RWPE2 (cell line): ENCODE data around the gene CHD2.

Experiments used
- ATAC-seq: fragments of 200-7000 bp; cut with Tn5 transposase; 3 replicates; pipeline ENCODE4 v1.9.1; 2021; ENCODE audit warnings: low read depth
- DNase-seq: peaks from one replicate; pipeline ENCODE4 v3.0.0-alpha.2; 2020; ENCODE audit warnings: low spot score
- H3K27ac ChIP-seq: fragments of 450-650 bp; 2 replicates; pipeline ENCODE4 v1.5.1; 2017; ENCODE audit warnings: mild to moderate bottlenecking; ENCODE audit not compliant: poor library complexity, severe bottlenecking
- H3K27me3 ChIP-seq: fragments of 250-450 bp; sonication (Bioruptor Pico); 2 replicates; pipeline ENCODE4 v1.5.1; 2021; ENCODE audit warnings: mild to moderate bottlenecking, moderate library complexity; ENCODE audit not compliant: insufficient read depth, poor library complexity, severe bottlenecking
- H3K36me3 ChIP-seq: fragments of 250-450 bp; sonication (Bioruptor Pico); 2 replicates; pipeline ENCODE4 v1.5.1; 2020; ENCODE audit warnings: low read depth, mild to moderate bottlenecking, moderate library complexity
- H3K4me1 ChIP-seq: fragments of 250-450 bp; sonication (Bioruptor Pico); 2 replicates; pipeline ENCODE4 v1.5.1; 2021; ENCODE audit warnings: mild to moderate bottlenecking, moderate library complexity; ENCODE audit not compliant: insufficient read depth, poor library complexity, severe bottlenecking
- H3K4me3 ChIP-seq: fragments of 250-450 bp; sonication (Bioruptor Pico); 2 replicates; pipeline ENCODE4 v1.5.1; 2021; ENCODE audit warnings: mild to moderate bottlenecking, moderate library complexity; ENCODE audit not compliant: severe bottlenecking
- H3K9me3 ChIP-seq: fragments of 250-450 bp; sonication (Bioruptor Pico); 2 replicates; pipeline ENCODE4 v1.5.1; 2021; ENCODE audit warnings: mild to moderate bottlenecking, moderate library complexity; ENCODE audit not compliant: severe bottlenecking
- CTCF ChIP-seq: fragments of 450-650 bp; IDR thresholded peaks from one replicate; pipeline ENCODE4 v1.5.1; 2017; ENCODE audit warnings: mild to moderate bottlenecking, moderate library complexity; ENCODE audit not compliant: poor library complexity, severe bottlenecking

Gene CHD2

DNA sequence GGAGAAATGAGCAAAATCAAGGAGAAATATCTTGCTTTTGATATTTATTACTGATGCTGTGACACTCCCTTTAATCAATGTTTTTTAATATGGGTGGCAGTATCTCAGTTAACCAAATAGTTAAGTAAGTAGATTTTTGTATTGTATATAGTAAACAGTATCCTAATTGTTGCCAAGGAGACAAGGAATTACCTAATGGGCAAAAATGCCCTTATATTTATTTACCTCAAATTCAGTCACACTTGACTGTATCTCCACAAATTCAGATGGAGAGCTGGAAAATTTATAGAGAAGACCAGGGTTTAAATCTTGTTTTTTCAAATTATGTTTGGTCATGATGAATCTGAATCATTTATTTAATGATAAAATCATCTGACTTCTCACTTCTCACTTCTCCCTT is 3.6 kb upstream of the CHD2 start:
- H3K4me3 ChIP-seq = no peak overlapping the region
- no peaks in the 10 kb centered on the region for H3K9me3 ChIP-seq
- TF ChIP-seq CTCF = no peak
- no peak for DNase-seq
- no peaks in the 10 kb centered on the region for H3K27me3 ChIP-seq
- no peak for ATAC-seq
- peaks cover 19% of the 10 kb centered on the region for H3K4me1 ChIP-seq
- H3K27ac ChIP-seq = peak overlapping the region; percentile 91
- H3K36me3 ChIP-seq = peaks cover 91% of the 10 kb centered on the region

GRCh38 chr15:92897620-92898019 is 2.5 kb upstream of the CHD2 start:
- TF ChIP-seq CTCF = no peak
- DNase-seq = no peak
- Histone ChIP-seq H3K27me3 (no peaks in the 10 kb centered on the region), H3K9me3 (no peaks in the 10 kb centered on the region), H3K27ac (peak overlapping the region; percentile 91), H3K4me1 (peaks cover 19% of the 10 kb centered on the region), H3K4me3 (no peak overlapping the region), H3K36me3 (peaks cover 91% of the 10 kb centered on the region)
- ATAC-seq = no peak

- H3K4me1 ChIP-seq = peaks cover 19% of the 10 kb centered on the region
- DNase-seq = no peak
- no peaks in the 10 kb centered on the region for H3K27me3 ChIP-seq
- peak overlapping the region; percentile 91 for H3K27ac ChIP-seq
- no peak overlapping the region for H3K4me3 ChIP-seq
- ATAC-seq = no peak
- TF ChIP-seq CTCF = no peak
- H3K9me3 ChIP-seq = no peaks in the 10 kb centered on the region
- peaks cover 89% of the 10 kb centered on the region for H3K36me3 ChIP-seq
Measured at GRCh38 chr15:92898988-92899582, 1.0 kb upstream of the CHD2 start.

- no peaks in the 10 kb centered on the region for H3K27me3 ChIP-seq
- ATAC-seq (no peak), DNase-seq (no peak)
- TF ChIP-seq CTCF = peak; percentile 79
- no peaks in the 10 kb centered on the region for H3K9me3 ChIP-seq
- peaks cover 84% of the 10 kb centered on the region for H3K36me3 ChIP-seq
- peak overlapping the region; percentile 91 for H3K27ac ChIP-seq
- peaks cover 19% of the 10 kb centered on the region for H3K4me1 ChIP-seq
- H3K4me3 ChIP-seq = peak overlapping the region; percentile 73
Measured at GRCh38 chr15:92899601-92899947, 550 bp upstream of the CHD2 start.

- DNase-seq (no peak), ATAC-seq (no peak)
- Histone ChIP-seq H3K27me3 (no peaks in the 10 kb centered on the region), H3K9me3 (no peaks in the 10 kb centered on the region), H3K4me3 (peak overlapping the region; percentile 73), H3K36me3 (peaks cover 84% of the 10 kb centered on the region), H3K27ac (peak overlapping the region; percentile 91), H3K4me1 (peaks cover 22% of the 10 kb centered on the region)
- no peak for TF ChIP-seq CTCF
Measured at GRCh38 chr15:92900731-92901071, 577 bp downstream of the CHD2 start.
